Trophoblast cell (in vitro differentiated cells and primary cell): ENCODE measurements around the gene CHRM2.
A peak's percentile ranks its signal among the peaks of the same experiment; 100 is the strongest.

Experiments used
- DNase-seq, 2 donors: peaks; one replicate each; pipeline ENCODE4 v3.0.0-alpha.2; 2016
- H2AFZ ChIP-seq: 2 replicates; pipeline ENCODE4 v1.6.1; 2013; ENCODE audit warnings: low read length, moderate library complexity, mild to moderate bottlenecking; ENCODE audit not compliant: insufficient read depth, poor library complexity
- H2AK5ac ChIP-seq: 2 replicates; pipeline ENCODE4 v1.6.1; 2013; ENCODE audit warnings: mild to moderate bottlenecking, low read length
- H2BK120ac ChIP-seq: 2 replicates; pipeline ENCODE4 v1.6.1; 2013; ENCODE audit warnings: low read length, mild to moderate bottlenecking, moderate library complexity; ENCODE audit not compliant: insufficient read depth, poor library complexity
- H2BK12ac ChIP-seq: 2 replicates; pipeline ENCODE4 v1.6.1; 2013; ENCODE audit warnings: mild to moderate bottlenecking, low read length, moderate library complexity
- H2BK5ac ChIP-seq: 2 replicates; pipeline ENCODE4 v1.6.1; 2013; ENCODE audit warnings: low read length, low read depth, moderate library complexity, mild to moderate bottlenecking; ENCODE audit not compliant: poor library complexity
- H3K14ac ChIP-seq: 2 replicates; pipeline ENCODE4 v1.6.1; 2013; ENCODE audit warnings: mild to moderate bottlenecking, low read length
- H3K18ac ChIP-seq: 2 replicates; pipeline ENCODE4 v1.6.1; 2013; ENCODE audit warnings: mild to moderate bottlenecking, low read length
- H3K23ac ChIP-seq: 2 replicates; pipeline ENCODE4 v1.6.1; 2013; ENCODE audit warnings: low read length
- H3K27ac ChIP-seq: 2 replicates; pipeline ENCODE4 v1.5.1; 2013; ENCODE audit warnings: low read depth, mild to moderate bottlenecking, inconsistent platforms, low read length, moderate library complexity
- H3K27me3 ChIP-seq: 2 replicates; pipeline ENCODE4 v1.6.1; 2013; ENCODE audit warnings: inconsistent platforms, mild to moderate bottlenecking, low read length, moderate library complexity; ENCODE audit not compliant: insufficient read depth
- H3K36me3 ChIP-seq, 2 experiments: 1 replicate in 1 of 2; 2 replicates in 1 of 2; pipeline ENCODE4 v1.6.1; 2013; ENCODE audit warnings: low read length in 2 of 2, mild to moderate bottlenecking in 2 of 2, moderate library complexity in 1 of 2; ENCODE audit not compliant: insufficient read depth in 2 of 2, control insufficient read depth in 1 of 2
- H3K4ac ChIP-seq: 2 replicates; pipeline ENCODE4 v1.6.1; 2013; ENCODE audit warnings: low read depth, mild to moderate bottlenecking, low read length, moderate library complexity
- H3K4me1 ChIP-seq, 2 experiments: 1 replicate in 1 of 2; 2 replicates in 1 of 2; pipeline ENCODE4 v1.6.1; 2013; ENCODE audit warnings: low read length in 2 of 2, mild to moderate bottlenecking in 2 of 2, moderate library complexity in 1 of 2; ENCODE audit not compliant: insufficient read depth in 2 of 2, control insufficient read depth in 1 of 2
- H3K4me2 ChIP-seq: 2 replicates; pipeline ENCODE4 v1.6.1; 2013; ENCODE audit warnings: inconsistent platforms, mild to moderate bottlenecking, low read length, moderate library complexity
- H3K4me3 ChIP-seq: 2 replicates; pipeline ENCODE4 v1.5.1; 2013; ENCODE audit warnings: mild to moderate bottlenecking, low read depth, low read length, inconsistent platforms
- H3K79me1 ChIP-seq: one replicate; pipeline ENCODE4 v1.6.1; 2013; ENCODE audit warnings: low read length
- H3K79me2 ChIP-seq: 2 replicates; pipeline ENCODE4 v1.6.1; 2013; ENCODE audit warnings: low read length, mild to moderate bottlenecking; ENCODE audit not compliant: control insufficient read depth, insufficient read depth, poor library complexity
- H3K9ac ChIP-seq: 2 replicates; pipeline ENCODE4 v1.6.1; 2013; ENCODE audit warnings: mild to moderate bottlenecking, low read length
- H3K9me3 ChIP-seq: 2 replicates; pipeline ENCODE4 v1.6.1; 2013; ENCODE audit warnings: low read depth, mild to moderate bottlenecking, control low read depth, inconsistent platforms, low read length; ENCODE audit not compliant: insufficient read depth
- H4K12ac ChIP-seq: 2 replicates; pipeline ENCODE4 v1.6.1; 2013; ENCODE audit warnings: low read depth, mild to moderate bottlenecking, low read length, moderate library complexity
- H4K8ac ChIP-seq: 2 replicates; pipeline ENCODE4 v1.6.1; 2013; ENCODE audit warnings: low read depth, mild to moderate bottlenecking, low read length, moderate library complexity
- H4K91ac ChIP-seq: one replicate; pipeline ENCODE4 v1.6.1; 2013; ENCODE audit warnings: low read depth, mild to moderate bottlenecking, low read length, moderate library complexity
- WGBS: extraction: QIAGEN DNeasy Blood & Tissue Kit; methylation state at CpG from one replicate; pipeline ENCODE4 v1.1.7; 2013; ENCODE audit warnings: missing lambda C conversion rate; ENCODE audit not compliant: insufficient read length, insufficient coverage; ENCODE audit errors: extremely low coverage; 5-methylcytosine and 5-hydroxymethylcytosine counted together

Gene CHRM2

DNA sequence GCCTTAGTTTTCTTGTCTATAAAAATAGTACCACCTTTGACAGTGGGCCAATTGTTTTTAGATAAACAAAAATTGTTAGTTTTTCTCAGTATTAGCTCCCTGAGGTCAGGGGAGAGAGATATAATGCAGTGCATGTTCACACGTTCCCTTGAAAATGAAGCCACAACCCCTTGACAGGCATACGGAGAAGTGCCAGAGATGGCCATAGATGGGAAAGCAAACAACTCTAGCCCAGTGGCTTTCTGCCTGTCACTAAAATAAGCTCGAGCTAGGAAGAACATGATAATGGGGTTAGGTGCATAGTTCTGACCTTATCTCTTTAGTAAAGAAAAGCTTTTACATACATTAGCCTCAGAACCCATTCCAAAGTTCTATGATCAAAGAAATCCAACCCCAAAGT is 124.9 kb downstream of the CHRM2 start:
- Histone ChIP-seq H3K9me3 (no peaks in the 10 kb centered on the region), H3K9ac (no peak overlapping the region), H3K79me1 (no peaks in the 10 kb centered on the region), H3K27me3 (no peaks in the 10 kb centered on the region), H3K14ac (no peak overlapping the region), H4K12ac (no peak overlapping the region), H2BK12ac (no peak overlapping the region), H2BK5ac (no peak overlapping the region), H3K36me3 (no peaks in the 10 kb centered on the region), H3K27ac (no peak overlapping the region), H3K4me1 (no peaks in the 10 kb centered on the region), H3K4ac (no peak overlapping the region), H3K79me2 (no peaks in the 10 kb centered on the region), H2AFZ (no peak overlapping the region), H3K4me3 (no peak overlapping the region), H3K23ac (no peak overlapping the region), H4K8ac (no peak overlapping the region), H3K4me2 (no peak overlapping the region), H2BK120ac (no peak overlapping the region), H4K91ac (no peak overlapping the region), H2AK5ac (no peak overlapping the region), H3K18ac (no peak overlapping the region)
- WGBS, result no CpG with 5 or more reads among the region's 3 CpGs
- no peak for DNase-seq

GRCh38 chr7:136997735-136998134 is 129.3 kb downstream of the CHRM2 start:
- Histone ChIP-seq H3K4me1 (peaks cover 0 to 2% of the 10 kb centered on the region in 2 experiments), H3K4me3 (no peak overlapping the region), H3K9me3 (no peaks in the 10 kb centered on the region), H3K14ac (no peak overlapping the region), H3K79me1 (no peaks in the 10 kb centered on the region), H3K27me3 (no peaks in the 10 kb centered on the region), H3K23ac (no peak overlapping the region), H3K4ac (no peak overlapping the region), H2AK5ac (no peak overlapping the region), H4K91ac (no peak overlapping the region), H3K36me3 (no peaks in the 10 kb centered on the region), H4K8ac (no peak overlapping the region), H2AFZ (no peak overlapping the region), H3K79me2 (no peaks in the 10 kb centered on the region), H3K9ac (no peak overlapping the region), H2BK120ac (no peak overlapping the region), H2BK12ac (no peak overlapping the region), H3K27ac (no peak overlapping the region), H4K12ac (no peak overlapping the region), H3K18ac (no peak overlapping the region), H3K4me2 (no peak overlapping the region), H2BK5ac (no peak overlapping the region)
- no peak for DNase-seq

DNA sequence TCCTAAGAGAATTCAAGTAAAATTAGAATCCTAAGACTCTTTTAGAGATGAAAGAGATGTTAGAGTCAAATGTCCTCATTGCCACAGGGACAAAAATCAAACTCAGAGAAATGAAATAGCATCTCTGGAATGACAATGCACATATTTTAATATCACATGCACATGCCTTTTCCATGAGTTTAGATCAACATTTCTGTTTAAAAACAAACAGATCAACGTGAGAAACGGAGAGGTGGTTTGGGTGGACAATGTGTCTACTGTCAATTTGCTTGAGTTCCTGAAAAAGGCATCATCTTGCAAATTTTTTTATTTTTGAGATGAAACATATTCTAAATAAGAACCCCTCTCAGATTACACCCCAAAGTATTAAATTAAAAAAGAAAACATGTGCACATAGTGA is 130.0 kb downstream of the CHRM2 start:
- Histone ChIP-seq H3K9ac (no peak overlapping the region), H4K91ac (no peak overlapping the region)
- no CpG with 5 or more reads among the region's 2 CpGs for WGBS

DNA sequence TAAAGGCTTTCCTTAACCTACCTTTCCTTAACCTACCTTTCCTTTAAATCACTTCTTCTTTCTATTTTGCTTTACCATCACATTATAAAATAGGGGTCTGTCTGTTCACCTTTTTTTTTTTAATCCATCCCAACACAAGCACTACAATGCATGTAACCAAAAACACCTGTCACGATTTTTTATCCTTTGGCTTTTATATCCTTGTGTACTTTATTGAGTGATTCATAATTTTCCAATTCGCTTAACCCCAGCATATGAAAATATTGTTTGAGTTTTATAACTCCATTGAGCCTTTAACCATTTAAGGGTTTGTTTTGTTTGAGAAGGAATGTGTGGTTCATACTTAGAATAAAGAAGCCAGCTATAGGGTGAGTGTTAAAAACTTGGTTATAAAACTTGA is 132.2 kb downstream of the CHRM2 start:
- Histone ChIP-seq H3K4me3 (no peak overlapping the region), H3K27me3 (no peaks in the 10 kb centered on the region), H4K12ac (no peak overlapping the region), H2BK5ac (no peak overlapping the region), H2AFZ (no peak overlapping the region), H2AK5ac (no peak overlapping the region), H2BK120ac (no peak overlapping the region), H3K79me2 (no peaks in the 10 kb centered on the region), H3K27ac (no peak overlapping the region), H3K4ac (no peak overlapping the region), H3K9me3 (no peaks in the 10 kb centered on the region), H4K8ac (no peak overlapping the region), H3K4me1 (peaks cover 0 to 2% of the 10 kb centered on the region in 2 experiments), H3K23ac (no peak overlapping the region), H4K91ac (no peak overlapping the region), H3K36me3 (no peaks in the 10 kb centered on the region), H3K9ac (no peak overlapping the region), H3K18ac (no peak overlapping the region), H3K14ac (no peak overlapping the region), H3K79me1 (peaks cover 2% of the 10 kb centered on the region), H2BK12ac (no peak overlapping the region), H3K4me2 (no peak overlapping the region)
- WGBS, result no CpG with 5 or more reads among the region's 2 CpGs
- no peak for DNase-seq

More for the DNA sequence above, 130.0 kb downstream of the CHRM2 start:
- H3K23ac ChIP-seq, result no peak overlapping the region
- no peak overlapping the region for H4K12ac ChIP-seq
- H2AK5ac ChIP-seq, result no peak overlapping the region
- H3K4me1 ChIP-seq, result peaks cover 0 to 2% of the 10 kb centered on the region in 2 experiments
- peak in 1 of 2 donors; percentile 44 for DNase-seq
- no peak overlapping the region for H4K8ac ChIP-seq
- H3K4me2 ChIP-seq, result no peak overlapping the region
- no peak overlapping the region for H3K18ac ChIP-seq
- H2BK12ac ChIP-seq, result no peak overlapping the region
- no peaks in the 10 kb centered on the region for H3K79me2 ChIP-seq
- no peak overlapping the region for H3K27ac ChIP-seq
- no peak overlapping the region for H3K4ac ChIP-seq
- no peaks in the 10 kb centered on the region for H3K36me3 ChIP-seq
- no peak overlapping the region for H2BK120ac ChIP-seq
- H3K4me3 ChIP-seq, result no peak overlapping the region
- H2AFZ ChIP-seq, result no peak overlapping the region
- no peaks in the 10 kb centered on the region for H3K9me3 ChIP-seq
- no peaks in the 10 kb centered on the region for H3K27me3 ChIP-seq
- no peak overlapping the region for H2BK5ac ChIP-seq
- no peaks in the 10 kb centered on the region for H3K79me1 ChIP-seq
- H3K14ac ChIP-seq, result no peak overlapping the region
